Caco-2 (cell line): ENCODE results near the gene PDE2A. TPM values are rescaled to one million over a fixed set of nuclear protein-coding genes. Genes with fewer than 3 reads are reported as not detected.

Experiments used
- BruUV-seq: library from RNA; stranded (reverse); fragments of 400-500 nt; replicated peaks from 2 replicates; lab custom pipeline; 2021; lab: Mats Ljungman, UMichigan
- CTCF ChIA-PET: fragments of 300-600 bp; sonication (Branson Sonifier 250); formaldehyde crosslinking; loops from one replicate; lab custom pipeline; 2022; ENCODE audit warnings: antibody characterized with exemption; lab: Charles Lee
- POLR2A ChIA-PET: fragments of 300-600 bp; sonication (Branson Sonifier 250); formaldehyde crosslinking; loops from one replicate; lab custom pipeline; 2022; ENCODE audit warnings: antibody characterized with exemption; lab: Charles Lee
- DNase-seq, 2 experiments: peaks; one replicate each; pipeline versions ENCODE4 v3.0.0 to v3.0.0-alpha.2; 2020 to 2022
- H3K27me3 ChIP-seq: replicated peaks from 2 replicates; pipeline ENCODE4 v1.6.0; 2011; ENCODE audit warnings: low read length; ENCODE audit not compliant: control insufficient read depth, insufficient read depth
- H3K36me3 ChIP-seq: 2 replicates; pipeline ENCODE4 v1.5.1; 2011; ENCODE audit warnings: low read length; ENCODE audit not compliant: control insufficient read depth, insufficient read depth
- H3K4me1 ChIP-seq: fragments of 250-450 bp; sonication (Bioruptor Pico); 2 replicates; pipeline ENCODE4 v1.5.1; 2020; ENCODE audit warnings: mild to moderate bottlenecking
- H3K4me3 ChIP-seq: 2 replicates; pipeline ENCODE4 v1.5.1; 2011; ENCODE audit warnings: low read depth, mild to moderate bottlenecking, control low read depth, low read length
- H3K9me3 ChIP-seq: fragments of 250-450 bp; sonication (Bioruptor Pico); 2 replicates; pipeline ENCODE4 v1.5.1; 2020; ENCODE audit warnings: mild to moderate bottlenecking, moderate library complexity
- H3K27ac Mint-ChIP-seq: one replicate; pipeline ENCODE4 v1.8.0; 2022; ENCODE audit warnings: mixed read lengths; ENCODE audit not compliant: unreplicated experiment
- H3K27me3 Mint-ChIP-seq: one replicate; pipeline ENCODE4 v1.8.0; 2022; ENCODE audit warnings: mixed read lengths; ENCODE audit not compliant: insufficient read depth, unreplicated experiment
- H3K36me3 Mint-ChIP-seq: one replicate; pipeline ENCODE4 v1.8.0; 2022; ENCODE audit warnings: mild to moderate bottlenecking, mixed read lengths; ENCODE audit not compliant: insufficient read depth, unreplicated experiment
- H3K4me1 Mint-ChIP-seq: one replicate; pipeline ENCODE4 v1.8.0; 2022; ENCODE audit warnings: low read depth, mixed read lengths; ENCODE audit not compliant: unreplicated experiment
- H3K4me3 Mint-ChIP-seq: one replicate; pipeline ENCODE4 v1.8.0; 2022; ENCODE audit warnings: mild to moderate bottlenecking, moderate library complexity, mixed read lengths; ENCODE audit not compliant: unreplicated experiment
- H3K9me3 Mint-ChIP-seq: one replicate; pipeline ENCODE4 v1.8.0; 2022; ENCODE audit warnings: mixed read lengths; ENCODE audit not compliant: unreplicated experiment
- intact Hi-C: fragments of 100-400 bp; cut with micrococcal nuclease; formaldehyde crosslinking; loops from one replicate; pipeline ENCODE4 v1.10.0; 2022; ENCODE audit not compliant: unreplicated experiment
- total RNA-seq: library from RNA; stranded (reverse); gene quantifications from 2 replicates; pipeline ENCODE4 v1.2.3, GENCODE V29; 2022
- TF ChIP-seq, protein P1 (sequence below), 2 experiments: fragments of 200-600 bp in 1 of 2; IDR thresholded peaks; 1 replicate in 1 of 2; 2 replicates in 1 of 2; pipeline versions ENCODE4 v1.5.1 to v1.8.0; 2011 to 2022; ENCODE audit warnings: antibody characterized with exemption in 1 of 2, control low read depth in 1 of 2, inconsistent platforms in 1 of 2, low read depth in 1 of 2, low read length in 1 of 2, mild to moderate bottlenecking in 1 of 2, moderate library complexity in 1 of 2; ENCODE audit not compliant: insufficient read depth in 1 of 2, severe bottlenecking in 1 of 2, unreplicated experiment in 1 of 2

The PDE2A gene
- total RNA-seq, 1 experiment from 2014 or later: 1.4 TPM

DNA sequence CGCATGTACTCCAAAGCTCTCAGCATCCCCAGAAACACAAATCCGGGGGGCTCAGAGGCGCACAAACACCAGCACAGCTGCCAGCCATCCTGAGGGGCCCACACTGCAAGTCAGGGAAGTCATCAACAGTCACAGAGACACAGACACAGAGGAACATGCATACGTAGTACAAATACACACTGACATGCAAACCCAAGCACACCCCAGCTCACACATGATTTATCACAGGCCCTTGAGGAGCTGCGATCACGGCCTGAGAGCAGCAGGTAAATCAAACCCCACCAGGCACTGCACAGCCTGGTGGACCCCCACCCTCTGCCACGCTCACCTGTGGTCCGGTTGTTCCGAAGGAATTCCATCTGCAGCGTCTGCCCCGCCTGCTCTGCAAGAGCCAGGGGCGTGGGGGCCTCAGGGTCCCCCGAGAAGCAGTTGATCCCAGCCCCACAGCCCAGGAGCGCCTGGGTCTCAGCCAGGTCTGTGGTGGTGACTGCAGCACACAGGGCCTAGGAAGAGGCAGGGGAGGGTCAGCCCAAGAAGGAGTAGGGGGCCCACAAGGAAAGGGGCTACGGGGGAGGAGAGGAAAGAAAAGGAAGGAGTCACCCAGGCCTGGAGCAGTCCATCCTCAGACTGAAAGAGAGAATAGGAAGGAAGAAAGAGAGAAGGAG lies 28.5 kb upstream of the PDE2A start:
- H3K27ac Mint-ChIP-seq: no peak overlapping the region
- no TSS peak for BruUV-seq

DNA sequence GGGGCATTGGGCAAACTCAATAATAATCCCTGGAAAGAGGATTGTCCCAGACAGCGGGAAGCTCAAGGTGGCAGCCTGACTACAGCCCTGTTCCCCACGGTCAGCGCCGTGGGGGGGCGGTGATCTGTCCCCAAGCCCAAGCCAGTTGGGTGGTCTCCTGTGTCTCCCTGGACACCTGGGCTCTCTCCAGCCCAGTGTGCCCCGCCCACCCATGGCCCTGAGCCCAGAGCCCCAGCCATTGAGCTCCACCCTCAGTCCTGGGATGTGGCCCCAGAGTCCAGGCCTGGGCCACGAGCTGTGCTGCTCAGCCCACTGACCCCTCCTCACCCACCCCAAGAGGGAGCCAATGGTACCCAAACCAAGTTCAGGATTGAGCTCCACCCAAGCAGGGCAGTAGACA lies 27.9 kb upstream of the PDE2A start:
- intact Hi-C loops: no loop called here
- Mint-ChIP-seq H3K9me3 (no peaks in the 10 kb centered on the region), H3K27me3 (no peaks in the 10 kb centered on the region), H3K4me3 (no peak overlapping the region), H3K36me3 (peaks cover 57% of the 10 kb centered on the region), H3K27ac (no peak overlapping the region), H3K4me1 (no peaks in the 10 kb centered on the region)
- CTCF ChIA-PET: interaction anchor here (1.2 kb wide), 1 partner anchor 17 kb away, joined by 7 read pairs; no protein-coding TSS in a partner anchor
- peaks cover 5% of the 10 kb centered on the region; the same call in 1 of the 2 replicates for H3K36me3 ChIP-seq
- H3K4me3 ChIP-seq: no peak overlapping the region
- H3K4me1 ChIP-seq: no peaks in the 10 kb centered on the region
- DNase-seq: no peak
- TF ChIP-seq, protein P1, sequence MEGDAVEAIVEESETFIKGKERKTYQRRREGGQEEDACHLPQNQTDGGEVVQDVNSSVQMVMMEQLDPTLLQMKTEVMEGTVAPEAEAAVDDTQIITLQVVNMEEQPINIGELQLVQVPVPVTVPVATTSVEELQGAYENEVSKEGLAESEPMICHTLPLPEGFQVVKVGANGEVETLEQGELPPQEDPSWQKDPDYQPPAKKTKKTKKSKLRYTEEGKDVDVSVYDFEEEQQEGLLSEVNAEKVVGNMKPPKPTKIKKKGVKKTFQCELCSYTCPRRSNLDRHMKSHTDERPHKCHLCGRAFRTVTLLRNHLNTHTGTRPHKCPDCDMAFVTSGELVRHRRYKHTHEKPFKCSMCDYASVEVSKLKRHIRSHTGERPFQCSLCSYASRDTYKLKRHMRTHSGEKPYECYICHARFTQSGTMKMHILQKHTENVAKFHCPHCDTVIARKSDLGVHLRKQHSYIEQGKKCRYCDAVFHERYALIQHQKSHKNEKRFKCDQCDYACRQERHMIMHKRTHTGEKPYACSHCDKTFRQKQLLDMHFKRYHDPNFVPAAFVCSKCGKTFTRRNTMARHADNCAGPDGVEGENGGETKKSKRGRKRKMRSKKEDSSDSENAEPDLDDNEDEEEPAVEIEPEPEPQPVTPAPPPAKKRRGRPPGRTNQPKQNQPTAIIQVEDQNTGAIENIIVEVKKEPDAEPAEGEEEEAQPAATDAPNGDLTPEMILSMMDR (IDR thresholded peaks at IDR 0.05; ENCODE audit: insufficient read depth in 1 of 2, low read depth in 1 of 2, low read length in 1 of 2, severe bottlenecking in 1 of 2, unreplicated experiment in 1 of 2): no peak
- no peaks in the 10 kb centered on the region for H3K9me3 ChIP-seq
- H3K27me3 ChIP-seq: no peaks in the 10 kb centered on the region
- POLR2A ChIA-PET: interaction anchor here (0.6 kb wide), 1 partner anchor 183 kb away, joined by 5 read pairs; no protein-coding TSS in a partner anchor
- BruUV-seq: no TSS peak

More for the DNA sequence above, 28.5 kb upstream of the PDE2A start:
- no peak for DNase-seq
- ChIA-PET POLR2A (interaction anchor here (0.6 kb wide), 1 partner anchor 184 kb away, joined by 5 read pairs; no protein-coding TSS in a partner anchor), CTCF (interaction anchor here (0.6 to 1.3 kb wide), 4 partner anchors 18 to 231 kb away, joined by 3 to 7 read pairs (median 3); no protein-coding TSS in a partner anchor)
- Histone ChIP-seq H3K9me3 (no peaks in the 10 kb centered on the region), H3K4me1 (no peaks in the 10 kb centered on the region), H3K36me3 (peaks cover 8% of the 10 kb centered on the region), H3K27me3 (no peaks in the 10 kb centered on the region), H3K4me3 (no peak overlapping the region)
- Mint-ChIP-seq H3K4me3 (no peak overlapping the region), H3K9me3 (no peaks in the 10 kb centered on the region), H3K4me1 (no peaks in the 10 kb centered on the region), H3K36me3 (peaks cover 63% of the 10 kb centered on the region), H3K27me3 (no peaks in the 10 kb centered on the region)
- TF ChIP-seq, protein P1 (IDR thresholded peaks at IDR 0.05; ENCODE audit: insufficient read depth in 1 of 2, low read depth in 1 of 2, low read length in 1 of 2, severe bottlenecking in 1 of 2, unreplicated experiment in 1 of 2): no peak
- intact Hi-C loops: no loop called here

DNA sequence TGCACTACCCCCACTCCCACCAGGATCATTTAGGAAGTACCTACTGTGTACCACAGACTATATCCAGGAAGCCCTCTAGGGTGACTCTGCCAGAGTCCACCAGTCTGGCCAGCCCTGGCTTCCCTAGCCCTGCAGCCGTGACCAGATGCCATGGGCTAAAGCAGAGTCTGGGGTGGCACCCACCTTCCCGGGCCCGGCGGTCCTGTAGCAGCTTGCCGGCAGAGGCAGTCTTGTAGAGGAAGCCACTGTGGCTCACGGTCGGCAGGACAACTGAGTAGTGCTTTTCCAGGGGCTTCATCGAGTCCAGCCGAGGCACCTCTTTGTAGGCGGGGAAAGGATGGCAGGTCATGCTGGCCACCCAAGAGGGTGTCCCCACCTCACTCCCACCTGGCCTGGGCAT lies 27.2 kb upstream of the PDE2A start:
- Histone ChIP-seq H3K36me3 (peaks cover 5% of the 10 kb centered on the region), H3K9me3 (no peaks in the 10 kb centered on the region), H3K27me3 (no peaks in the 10 kb centered on the region), H3K4me1 (no peaks in the 10 kb centered on the region), H3K4me3 (no peak overlapping the region)
- CTCF ChIA-PET: interaction anchor here (1.2 kb wide), 1 partner anchor 17 kb away, joined by 7 read pairs; no protein-coding TSS in a partner anchor
- TF ChIP-seq, protein P1 (IDR thresholded peaks at IDR 0.05; ENCODE audit: insufficient read depth in 1 of 2, low read depth in 1 of 2, low read length in 1 of 2, severe bottlenecking in 1 of 2, unreplicated experiment in 1 of 2): no peak
- DNase-seq: no peak
- BruUV-seq: no TSS peak
- no peak overlapping the region for H3K27ac Mint-ChIP-seq
- intact Hi-C loops: no loop called here
- H3K4me3 Mint-ChIP-seq: no peak overlapping the region
- no peaks in the 10 kb centered on the region for H3K9me3 Mint-ChIP-seq
- H3K4me1 Mint-ChIP-seq: no peaks in the 10 kb centered on the region
- H3K36me3 Mint-ChIP-seq: peaks cover 54% of the 10 kb centered on the region
- H3K27me3 Mint-ChIP-seq: no peaks in the 10 kb centered on the region
- POLR2A ChIA-PET: no interaction called here
